Measurements from ENCODE around the gene CCNK. TPM values are rescaled to one million over a fixed set of nuclear protein-coding genes. Genes with fewer than 3 reads are reported as not detected.

Gene CCNK
- total RNA-seq, 2 experiments from 2014 or later, result 90.7 to 99.0 TPM

GRCh38 chr14:99524804-99525698, 43.8 kb downstream of the CCNK start:
- Mint-ChIP-seq H3K36me3 (ENCODE audit: low read depth) (no peaks in the 10 kb centered on the region), H3K27me3 (ENCODE audit: low read depth) (no peaks in the 10 kb centered on the region), H3K4me1 (ENCODE audit: low read depth) (peaks cover 12% of the 10 kb centered on the region), H3K9me3 (no peaks in the 10 kb centered on the region), H3K27ac (peak overlapping the region; percentile 34), H3K4me3 (no peak overlapping the region)
- CTCF ChIA-PET, result interaction anchor here (1.0 kb wide), 1 partner anchor 83 kb away, joined by 3 read pairs; no protein-coding TSS in a partner anchor
- peak; percentile 43 for DNase-seq
- intact Hi-C loops (cut with micrococcal nuclease), result no loop called here

GRCh38 chr14:99525699-99526080, 44.5 kb downstream of the CCNK start:
- H3K27ac Mint-ChIP-seq, result no peak overlapping the region
- intact Hi-C loops (cut with micrococcal nuclease), result no loop called here

GRCh38 chr14:99527026-99527425, 45.8 kb downstream of the CCNK start:
- Mint-ChIP-seq H3K36me3 (ENCODE audit: low read depth) (no peaks in the 10 kb centered on the region), H3K4me3 (no peak overlapping the region), H3K27me3 (ENCODE audit: low read depth) (no peaks in the 10 kb centered on the region), H3K27ac (no peak overlapping the region), H3K9me3 (no peaks in the 10 kb centered on the region), H3K4me1 (ENCODE audit: low read depth) (peaks cover 12% of the 10 kb centered on the region)
- no peak for DNase-seq
- intact Hi-C loops (cut with micrococcal nuclease), result no loop called here
- CTCF ChIA-PET, result no interaction called here

More at GRCh38 chr14:99525699-99526080, 44.5 kb downstream of the CCNK start:
- no peak for DNase-seq
- H3K36me3 Mint-ChIP-seq (ENCODE audit: low read depth), result no peaks in the 10 kb centered on the region
- no peaks in the 10 kb centered on the region for H3K9me3 Mint-ChIP-seq
- no peak overlapping the region for H3K4me3 Mint-ChIP-seq
- peaks cover 12% of the 10 kb centered on the region for H3K4me1 Mint-ChIP-seq (ENCODE audit: low read depth)
- no peaks in the 10 kb centered on the region for H3K27me3 Mint-ChIP-seq (ENCODE audit: low read depth)
- CTCF ChIA-PET, result interaction anchor here (1.0 kb wide), 1 partner anchor 83 kb away, joined by 3 read pairs; no protein-coding TSS in a partner anchor

GRCh38 chr14:99527427-99528076, 46.3 kb downstream of the CCNK start:
- Mint-ChIP-seq H3K27me3 (ENCODE audit: low read depth) (no peaks in the 10 kb centered on the region), H3K27ac (no peak overlapping the region), H3K36me3 (ENCODE audit: low read depth) (no peaks in the 10 kb centered on the region), H3K4me3 (no peak overlapping the region), H3K9me3 (no peaks in the 10 kb centered on the region), H3K4me1 (ENCODE audit: low read depth) (peaks cover 12% of the 10 kb centered on the region)
- DNase-seq, result no peak
- intact Hi-C loops (cut with micrococcal nuclease), result no loop called here
- CTCF ChIA-PET, result interaction anchor here (1.4 to 1.8 kb wide), 2 partner anchors 9 to 101 kb away, joined by 3 to 6 read pairs; no protein-coding TSS in a partner anchor

- CTCF ChIA-PET, result no interaction called here
- Mint-ChIP-seq H3K36me3 (ENCODE audit: low read depth) (no peaks in the 10 kb centered on the region), H3K27me3 (ENCODE audit: low read depth) (no peaks in the 10 kb centered on the region), H3K27ac (no peak overlapping the region), H3K4me3 (no peak overlapping the region), H3K9me3 (no peaks in the 10 kb centered on the region), H3K4me1 (ENCODE audit: low read depth) (peaks cover 8% of the 10 kb centered on the region)
- intact Hi-C loops (cut with micrococcal nuclease), result no loop called here
- no peak for DNase-seq
Observed at GRCh38 chr14:99529899-99530298, 48.7 kb downstream of the CCNK start.

- CTCF ChIA-PET, result no interaction called here
- peaks cover 2% of the 10 kb centered on the region for H3K4me1 Mint-ChIP-seq (ENCODE audit: low read depth)
- H3K9me3 Mint-ChIP-seq, result no peaks in the 10 kb centered on the region
- no peak overlapping the region for H3K4me3 Mint-ChIP-seq
- no peaks in the 10 kb centered on the region for H3K27me3 Mint-ChIP-seq (ENCODE audit: low read depth)
- no peak overlapping the region for H3K27ac Mint-ChIP-seq
- DNase-seq, result no peak
- intact Hi-C loops (cut with micrococcal nuclease), result no loop called here
- no peaks in the 10 kb centered on the region for H3K36me3 Mint-ChIP-seq (ENCODE audit: low read depth)
Observed at GRCh38 chr14:99530407-99531155, 49.4 kb downstream of the CCNK start.

GRCh38 chr14:99531251-99532096, 50.3 kb downstream of the CCNK start:
- CTCF ChIA-PET, result no interaction called here
- intact Hi-C loops (cut with micrococcal nuclease), result no loop called here
- no peaks in the 10 kb centered on the region for H3K9me3 Mint-ChIP-seq
- H3K27ac Mint-ChIP-seq, result no peak overlapping the region
- DNase-seq, result no peak
- H3K4me3 Mint-ChIP-seq, result no peak overlapping the region
- H3K27me3 Mint-ChIP-seq (ENCODE audit: low read depth), result no peaks in the 10 kb centered on the region
- no peaks in the 10 kb centered on the region for H3K36me3 Mint-ChIP-seq (ENCODE audit: low read depth)
- H3K4me1 Mint-ChIP-seq (ENCODE audit: low read depth), result no peaks in the 10 kb centered on the region

GRCh38 chr14:99532310-99532709, 51.1 kb downstream of the CCNK start:
- DNase-seq, result no peak
- no peaks in the 10 kb centered on the region for H3K27me3 Mint-ChIP-seq (ENCODE audit: low read depth)
- intact Hi-C loops (cut with micrococcal nuclease), result no loop called here
- H3K27ac Mint-ChIP-seq, result no peak overlapping the region
- no peak overlapping the region for H3K4me3 Mint-ChIP-seq
- CTCF ChIA-PET, result no interaction called here
- H3K36me3 Mint-ChIP-seq (ENCODE audit: low read depth), result no peaks in the 10 kb centered on the region
- H3K4me1 Mint-ChIP-seq (ENCODE audit: low read depth), result no peaks in the 10 kb centered on the region
- H3K9me3 Mint-ChIP-seq, result no peaks in the 10 kb centered on the region

- H3K27ac Mint-ChIP-seq, result no peak overlapping the region
- no peaks in the 10 kb centered on the region for H3K4me1 Mint-ChIP-seq (ENCODE audit: low read depth)
- DNase-seq, result no peak
- CTCF ChIA-PET, result no interaction called here
- H3K27me3 Mint-ChIP-seq (ENCODE audit: low read depth), result no peaks in the 10 kb centered on the region
- H3K36me3 Mint-ChIP-seq (ENCODE audit: low read depth), result no peaks in the 10 kb centered on the region
- intact Hi-C loops (cut with micrococcal nuclease), result no loop called here
- no peak overlapping the region for H3K4me3 Mint-ChIP-seq
- no peaks in the 10 kb centered on the region for H3K9me3 Mint-ChIP-seq
Observed at GRCh38 chr14:99534333-99534732, 53.1 kb downstream of the CCNK start.

- H3K4me3 Mint-ChIP-seq, result no peak overlapping the region
- CTCF ChIA-PET, result no interaction called here
Observed at GRCh38 chr14:99534863-99535262, 53.7 kb downstream of the CCNK start.

GRCh38 chr14:99535448-99535847, 54.2 kb downstream of the CCNK start:
- H3K9me3 Mint-ChIP-seq, result no peaks in the 10 kb centered on the region

More at GRCh38 chr14:99534863-99535262, 53.7 kb downstream of the CCNK start:
- intact Hi-C loops (cut with micrococcal nuclease), result no loop called here
- H3K9me3 Mint-ChIP-seq, result no peaks in the 10 kb centered on the region
- no peaks in the 10 kb centered on the region for H3K36me3 Mint-ChIP-seq (ENCODE audit: low read depth)
- no peak overlapping the region for H3K27ac Mint-ChIP-seq
- DNase-seq, result no peak
- H3K27me3 Mint-ChIP-seq (ENCODE audit: low read depth), result no peaks in the 10 kb centered on the region
- no peaks in the 10 kb centered on the region for H3K4me1 Mint-ChIP-seq (ENCODE audit: low read depth)

More at GRCh38 chr14:99535448-99535847, 54.2 kb downstream of the CCNK start:
- Mint-ChIP-seq H3K27me3 (ENCODE audit: low read depth) (no peaks in the 10 kb centered on the region), H3K4me3 (no peak overlapping the region), H3K36me3 (ENCODE audit: low read depth) (no peaks in the 10 kb centered on the region), H3K27ac (no peak overlapping the region), H3K4me1 (ENCODE audit: low read depth) (no peaks in the 10 kb centered on the region)
- no peak for DNase-seq
- CTCF ChIA-PET, result no interaction called here
- intact Hi-C loops (cut with micrococcal nuclease), result no loop called here

All from activated naive CD4-positive, alpha-beta T cell treated with anti-CD3 and anti-CD28 coated beads for 36 hours (primary cell).